Measurements from ENCODE around the gene CRTC3. TPM values are rescaled to one million over a fixed set of nuclear protein-coding genes. Genes with fewer than 3 reads are reported as not detected.
A peak's percentile ranks its signal among the peaks of the same experiment; 100 is the strongest.
"Not testable (repeated sequence)": the region's sequence is repeated elsewhere in the genome, so short reads cannot be mapped to it uniquely, and the experiment has no call there.

CRTC3 gene
- total RNA-seq, 1 experiment from 2014 or later, result 10.3 TPM

DNA sequence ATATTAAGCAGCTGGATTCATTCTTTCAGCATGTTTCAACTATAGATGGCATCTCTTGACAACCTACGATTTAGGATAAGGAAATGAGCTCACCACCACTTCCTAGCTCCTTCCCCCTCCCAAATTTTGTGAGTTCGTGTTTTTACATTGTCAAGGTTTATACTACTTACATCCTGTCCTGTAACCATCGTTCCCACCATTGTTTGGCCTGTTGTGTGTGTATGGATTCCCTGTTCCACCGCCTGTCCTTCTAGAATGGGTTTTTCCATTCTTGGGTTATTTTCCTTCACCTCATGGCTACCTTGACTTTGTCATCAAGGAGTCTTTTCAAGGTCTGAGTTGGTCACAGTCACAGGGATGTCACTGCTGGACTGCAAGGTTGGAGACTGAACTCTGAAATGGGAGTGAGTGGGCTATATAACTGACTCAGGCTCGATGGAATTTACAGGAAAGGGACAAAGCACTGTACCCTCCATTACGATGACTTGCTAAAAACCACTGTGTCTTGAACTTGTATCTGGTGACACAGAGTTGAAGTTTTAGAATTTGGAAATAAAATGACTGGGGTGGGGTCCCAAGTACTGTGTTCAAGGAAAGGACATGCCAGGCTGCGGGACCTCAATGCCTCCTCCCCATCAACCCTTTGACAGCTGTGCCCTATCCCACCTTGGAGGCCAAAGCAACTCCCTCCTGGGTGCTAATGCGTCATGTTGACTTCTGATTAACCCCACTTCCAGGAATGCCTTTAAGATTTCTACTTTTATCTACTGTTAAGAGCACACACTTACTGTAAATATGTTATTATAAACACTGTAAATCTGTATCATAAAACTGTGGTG lies 120.6 kb downstream of the CRTC3 start:
- DNase-seq (ENCODE audit: low spot score), result peak; percentile 51

DNA sequence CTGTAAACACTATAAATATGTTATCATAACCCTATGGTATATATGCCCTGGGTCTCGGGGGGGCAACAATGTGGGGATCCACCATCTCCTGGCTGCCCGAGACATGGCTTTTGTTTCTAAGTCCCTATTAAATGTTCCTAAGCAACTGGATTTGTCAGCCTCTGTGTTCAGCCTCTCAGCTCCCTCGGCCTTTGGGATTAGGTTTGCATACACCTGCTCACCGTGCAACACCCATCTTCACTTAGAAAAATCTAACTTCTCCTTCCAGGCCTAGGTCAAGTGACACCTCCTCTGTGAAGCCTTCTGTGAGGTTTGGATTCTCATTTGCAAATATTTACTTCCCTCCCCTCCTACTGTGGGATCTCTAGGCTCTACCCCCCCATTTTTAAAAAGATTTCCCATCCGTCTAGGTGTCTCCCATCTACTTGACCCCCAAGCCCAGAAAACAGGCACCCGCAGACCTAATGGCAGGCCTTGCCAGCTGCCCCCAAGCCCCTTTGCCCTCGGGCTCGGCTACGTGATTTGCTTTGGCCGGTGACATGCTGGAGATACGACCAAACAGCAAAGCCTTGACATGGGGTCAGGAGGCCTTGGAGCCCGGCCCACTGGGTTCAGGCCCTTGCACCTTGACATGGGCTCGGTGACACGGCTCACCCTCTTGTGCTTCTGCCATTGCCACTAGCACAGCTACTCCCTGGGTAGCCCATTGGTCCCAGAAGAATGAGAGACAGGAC lies 121.4 kb downstream of the CRTC3 start:
- no peak for DNase-seq (ENCODE audit: low spot score)

DNA sequence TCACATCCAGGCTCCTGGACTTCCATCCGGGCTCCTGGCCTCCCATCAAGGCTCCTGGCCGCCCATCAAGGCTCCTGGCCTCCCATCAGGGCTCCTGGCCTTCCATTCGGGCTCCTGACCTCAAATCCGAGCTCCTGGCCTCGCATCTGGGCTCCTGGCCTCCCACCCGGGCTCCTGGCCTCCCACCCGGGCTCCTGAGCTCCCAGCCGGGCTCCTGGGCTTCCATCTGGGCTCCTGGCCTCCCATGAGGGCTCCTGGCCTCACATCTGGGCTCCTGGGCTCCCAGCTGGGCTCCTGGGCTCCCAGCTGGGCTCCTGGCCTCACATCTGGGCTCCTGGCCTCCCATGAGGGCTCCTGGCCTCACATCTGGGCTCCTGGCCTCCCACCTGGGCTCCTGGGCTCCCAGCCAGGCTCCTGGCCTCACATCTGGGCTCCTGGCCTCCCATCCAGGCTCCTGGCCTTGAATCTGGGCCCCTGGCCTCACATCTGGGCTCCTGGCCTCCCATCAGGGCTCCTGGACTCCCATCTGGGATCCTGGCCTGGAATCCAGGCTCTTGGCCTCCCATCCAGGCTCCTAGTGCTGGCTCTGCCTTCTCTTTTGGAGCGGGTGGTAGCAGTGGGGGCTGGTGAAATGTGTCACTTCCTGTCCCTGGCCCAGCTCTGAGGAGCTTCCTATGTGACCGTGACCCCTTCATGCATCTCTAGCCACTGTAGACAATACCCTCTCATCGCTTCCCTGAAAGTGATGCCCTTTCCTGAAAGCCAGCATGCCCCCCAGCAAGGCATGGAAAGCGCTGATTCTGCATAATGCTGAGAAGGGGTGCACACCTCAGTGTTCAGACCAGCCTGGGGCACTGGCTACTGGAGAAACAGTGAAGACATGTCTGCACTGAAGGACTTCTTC lies 124.8 kb downstream of the CRTC3 start:
- DNase-seq (ENCODE audit: low spot score), result peak; percentile 41

DNA sequence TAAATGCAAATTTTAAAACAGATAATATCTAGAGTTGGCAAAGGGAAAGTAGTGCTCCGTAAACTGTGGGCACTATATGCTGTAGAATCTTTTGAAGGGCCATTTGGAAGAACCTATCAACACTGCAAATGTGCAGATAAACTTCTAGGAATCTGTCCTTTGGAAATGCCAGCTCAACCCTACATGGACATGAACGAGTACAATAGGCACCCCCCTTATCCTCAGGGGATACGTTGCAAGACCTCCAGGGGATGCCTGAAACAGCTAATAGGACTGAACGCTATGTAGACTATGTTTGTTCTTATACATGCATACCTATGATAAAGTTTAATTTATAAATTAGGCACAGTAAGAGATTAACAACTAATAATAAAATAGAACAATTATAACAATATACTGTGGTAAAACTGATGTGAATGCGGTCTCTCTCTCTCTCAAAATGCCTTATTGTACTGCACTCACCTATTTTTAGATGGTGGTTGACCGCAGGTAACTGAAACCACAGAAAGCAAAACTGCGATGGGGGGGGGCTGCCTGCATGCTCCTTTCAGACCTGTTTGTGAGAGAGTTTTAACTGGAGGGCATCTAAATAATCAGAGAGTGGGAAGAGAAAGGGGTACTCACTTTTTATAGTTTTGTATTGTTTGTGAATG lies 127.9 kb downstream of the CRTC3 start:
- DNase-seq (ENCODE audit: low spot score), result not testable (repeated sequence)

DNA sequence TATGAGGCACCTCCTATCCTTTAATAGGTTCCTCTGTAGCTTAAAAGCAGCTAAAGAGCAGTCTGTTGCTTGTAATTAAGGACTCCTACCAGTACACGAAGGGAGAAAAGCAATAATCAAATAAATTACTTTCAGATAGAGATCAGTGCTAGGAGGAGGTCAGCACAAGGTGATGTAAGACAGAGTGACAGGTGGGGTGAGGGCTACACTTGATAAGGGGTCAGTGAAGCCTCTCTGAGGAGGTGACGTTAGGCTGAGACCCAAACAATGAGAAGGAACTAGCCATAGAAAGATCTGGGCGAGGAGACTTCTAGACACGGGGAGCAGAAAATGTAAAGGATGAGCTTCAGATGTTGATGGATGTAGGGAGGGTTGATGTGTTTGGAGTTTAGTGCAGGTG lies 129.8 kb downstream of the CRTC3 start:
- DNase-seq (ENCODE audit: low spot score), result no peak

DNA sequence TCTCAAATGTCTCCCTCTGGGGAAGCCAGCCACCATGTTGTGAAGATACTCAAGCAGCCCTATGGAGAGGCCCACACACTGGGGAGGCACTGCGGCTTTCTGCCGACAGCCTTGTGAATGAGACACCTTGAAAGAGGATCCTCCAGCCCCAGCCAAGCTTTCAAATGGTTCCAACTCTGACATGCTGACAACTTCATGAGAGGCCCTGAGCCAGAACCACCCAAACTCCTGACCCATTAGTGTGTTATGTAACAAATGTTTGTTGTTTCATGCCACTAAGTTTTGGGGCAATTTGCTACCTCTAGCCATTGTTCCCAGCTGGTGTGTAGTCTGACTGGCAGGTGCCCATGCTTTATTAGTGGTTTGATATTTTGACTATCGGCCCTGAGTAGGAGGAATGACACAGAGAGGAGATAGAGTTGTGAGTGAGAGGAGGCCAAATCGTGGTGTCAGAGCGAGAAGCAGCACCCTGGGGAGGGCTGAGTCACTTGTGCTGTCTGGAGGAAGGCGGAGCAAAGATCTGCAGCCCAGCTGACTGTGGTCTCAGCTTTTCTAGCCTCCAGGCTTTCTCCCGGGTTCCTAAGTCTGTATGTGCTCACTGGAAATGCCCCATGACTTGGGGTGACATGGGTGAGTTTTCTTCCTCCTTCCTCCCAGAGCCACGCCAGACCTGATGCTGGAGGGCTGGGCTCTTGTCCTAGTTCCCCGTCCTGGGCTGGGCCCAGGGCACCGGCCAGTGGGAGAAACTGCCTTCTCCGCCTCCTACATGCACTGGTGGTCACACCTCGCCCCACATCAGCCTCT lies 130.7 kb downstream of the CRTC3 start:
- peak; percentile 90 for DNase-seq (ENCODE audit: low spot score)

DNA sequence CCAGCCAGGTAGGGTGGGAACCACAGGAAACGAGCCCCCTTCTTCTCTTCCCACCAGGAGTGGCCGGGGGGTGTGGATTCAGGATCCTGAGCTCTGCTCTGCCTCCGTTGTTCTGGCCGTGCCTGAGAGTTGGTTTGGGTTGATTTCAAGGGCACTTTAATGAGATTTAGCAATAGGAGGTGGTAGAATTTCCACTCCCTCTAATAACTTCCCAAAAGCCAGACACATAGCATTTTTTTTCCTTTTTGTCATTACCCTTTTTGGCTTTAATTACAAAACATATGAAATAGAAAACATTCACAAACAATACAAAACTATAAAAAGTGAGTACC lies 131.2 kb downstream of the CRTC3 start:
- DNase-seq (ENCODE audit: low spot score), result not testable (repeated sequence)

DNA sequence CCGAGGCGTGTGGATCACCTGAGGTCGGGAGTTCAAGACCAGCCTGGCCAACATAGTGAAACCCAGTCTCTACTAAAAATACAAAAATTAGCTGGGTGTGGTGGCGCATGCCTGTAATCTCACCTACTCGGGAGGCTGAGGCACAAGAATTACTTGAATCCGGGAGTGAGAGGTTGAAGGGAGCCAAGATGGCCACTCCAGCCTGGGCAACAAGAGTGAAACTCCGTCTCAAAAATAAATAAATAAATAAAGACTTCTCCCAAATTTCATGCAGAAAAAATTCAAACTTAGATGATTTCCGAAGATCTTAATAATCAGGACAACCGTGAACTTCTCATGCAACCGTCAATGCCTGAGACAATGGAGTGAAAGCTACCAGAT lies 134.3 kb downstream of the CRTC3 start:
- DNase-seq (ENCODE audit: low spot score), result not testable (repeated sequence)

DNA sequence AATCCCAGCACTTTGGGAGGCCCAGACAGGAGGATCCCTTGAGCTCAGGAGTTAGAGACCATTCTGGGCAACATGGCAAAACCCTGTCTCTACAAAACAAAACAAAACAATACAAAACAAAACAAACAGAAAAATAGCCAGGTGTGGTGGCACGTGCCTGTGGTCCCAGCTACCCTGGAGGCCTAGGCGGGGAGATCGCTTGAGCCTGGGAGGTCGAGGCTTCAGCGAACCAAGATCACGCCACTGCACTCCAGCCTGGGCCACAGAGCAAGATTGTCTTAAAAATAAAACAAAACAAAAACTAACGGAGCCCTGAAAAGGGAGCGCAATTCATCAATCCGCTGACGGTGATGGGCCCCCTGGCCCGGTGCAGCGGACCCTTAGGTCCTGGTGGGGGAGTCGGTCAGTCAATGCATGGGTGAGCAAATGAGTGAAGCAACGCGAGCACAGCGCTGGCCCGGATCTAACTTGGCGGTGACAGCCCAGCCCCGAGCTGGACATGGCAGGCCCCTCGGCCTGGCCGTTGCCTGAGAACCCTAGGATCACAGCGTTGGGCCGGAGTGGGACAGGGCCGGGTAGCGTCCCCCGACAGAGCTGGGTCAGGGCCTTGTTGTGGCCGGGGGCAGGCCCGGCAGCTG lies 135.0 kb downstream of the CRTC3 start:
- no peak for DNase-seq (ENCODE audit: low spot score)

DNA sequence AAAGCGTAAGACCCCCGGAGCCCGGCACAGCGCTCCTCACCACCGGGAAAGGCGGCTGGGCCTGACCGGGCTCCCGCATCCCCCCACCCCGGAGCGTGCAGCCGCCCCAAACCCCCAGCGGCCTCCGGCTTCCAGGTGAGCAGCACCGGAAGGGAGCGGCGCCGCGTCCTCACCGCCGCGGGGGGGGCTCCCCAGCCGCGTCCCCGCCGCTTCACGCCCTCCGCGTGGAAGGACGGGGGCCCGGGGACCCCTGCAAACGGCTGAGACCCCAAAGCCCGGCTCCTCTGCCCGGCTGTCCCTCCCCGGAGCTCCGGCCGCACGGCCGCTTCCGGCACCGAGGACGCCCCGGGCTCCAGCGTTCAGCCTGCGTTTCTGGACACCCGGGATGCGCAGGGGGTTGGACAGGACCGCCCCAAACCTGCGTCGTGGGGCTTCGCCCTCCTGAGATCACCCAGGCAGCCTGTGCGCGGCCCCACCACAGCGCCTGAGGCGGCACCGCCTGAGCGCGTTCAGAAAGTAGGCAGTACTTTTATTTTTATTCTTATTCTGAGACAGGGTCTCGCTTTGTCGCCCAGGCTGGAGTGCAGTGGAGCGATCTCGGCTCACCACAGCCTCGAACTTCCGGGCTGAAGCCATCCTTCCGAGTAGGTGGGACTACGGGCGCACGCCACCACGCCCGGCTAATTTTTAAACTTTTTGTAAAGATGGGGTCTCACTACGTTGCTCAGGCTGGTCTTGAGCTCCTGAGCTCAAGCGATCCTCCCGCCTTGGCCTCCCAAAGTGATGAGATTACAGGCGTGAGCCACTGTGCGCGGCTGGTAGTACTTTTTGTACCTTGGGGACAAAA lies 135.8 kb downstream of the CRTC3 start:
- no peak for DNase-seq (ENCODE audit: low spot score)

DNA sequence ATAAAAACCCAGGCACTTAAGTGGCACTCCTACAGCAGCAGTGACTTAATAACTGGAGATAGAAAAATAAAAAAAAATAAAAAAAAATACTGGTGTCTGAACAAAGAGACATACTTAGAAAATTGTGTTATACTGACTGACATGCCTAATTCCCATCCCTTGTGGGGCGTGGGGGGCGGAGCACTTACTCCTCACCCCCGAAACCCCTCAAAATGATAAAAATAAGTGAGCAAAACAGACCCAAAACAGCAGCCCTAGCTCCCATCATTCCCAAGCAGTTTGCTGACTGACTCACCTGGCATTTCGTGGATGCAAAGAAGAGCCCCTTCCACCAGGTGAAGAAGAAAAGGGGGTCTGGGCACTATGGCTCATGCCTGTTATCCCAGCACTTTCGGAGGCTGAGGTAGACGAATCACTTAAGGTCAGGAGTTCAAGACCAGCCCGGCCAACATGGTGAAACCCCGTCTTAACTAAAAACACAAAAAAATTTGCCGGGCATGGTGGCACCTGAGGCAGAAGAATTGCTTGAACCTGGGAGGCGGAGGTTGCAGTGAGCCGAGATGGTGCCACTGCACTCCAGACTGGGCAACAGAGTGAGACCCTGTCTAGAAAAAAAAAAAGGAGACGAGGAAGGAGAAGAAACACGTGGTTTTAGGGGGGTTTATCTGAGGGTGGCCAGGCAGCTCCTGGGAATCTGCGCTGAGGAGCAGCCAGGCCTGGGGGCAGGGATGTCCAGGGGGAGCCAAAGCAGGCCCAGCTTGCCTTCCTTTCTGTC lies 136.6 kb downstream of the CRTC3 start:
- DNase-seq (ENCODE audit: low spot score), result no peak

DNA sequence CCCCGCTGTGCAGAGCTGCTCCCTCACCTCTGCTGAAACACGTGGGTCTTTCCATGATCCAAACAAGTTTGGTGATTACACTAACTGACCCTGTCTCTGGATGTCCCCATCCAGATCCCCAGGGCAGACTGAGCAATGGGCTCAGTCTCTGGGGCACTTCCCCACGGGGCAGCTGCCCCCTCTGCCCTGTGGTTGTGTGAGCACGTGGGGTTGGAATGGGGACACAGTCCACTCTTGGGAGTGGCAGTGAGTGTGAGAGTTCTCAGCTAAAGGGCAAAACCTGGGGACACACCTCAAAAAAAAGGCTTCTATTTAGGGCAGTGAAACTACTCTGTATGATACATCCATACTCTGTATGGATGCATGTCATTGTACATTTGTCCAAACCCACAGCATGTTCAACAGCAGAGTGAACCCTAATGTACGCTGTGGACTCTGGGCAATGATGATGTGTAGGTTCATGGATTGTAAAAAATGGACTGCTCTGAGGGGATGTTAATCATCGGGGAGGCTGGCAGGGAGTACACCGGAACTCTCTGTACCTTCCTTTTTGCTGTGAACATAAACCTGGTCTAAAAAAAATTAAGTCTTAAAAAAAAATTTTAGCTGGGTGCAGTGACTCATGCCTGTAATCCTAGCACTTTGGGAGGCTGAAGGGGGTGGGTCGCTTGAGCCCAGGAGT lies 137.5 kb downstream of the CRTC3 start:
- DNase-seq (ENCODE audit: low spot score), result no peak

DNA sequence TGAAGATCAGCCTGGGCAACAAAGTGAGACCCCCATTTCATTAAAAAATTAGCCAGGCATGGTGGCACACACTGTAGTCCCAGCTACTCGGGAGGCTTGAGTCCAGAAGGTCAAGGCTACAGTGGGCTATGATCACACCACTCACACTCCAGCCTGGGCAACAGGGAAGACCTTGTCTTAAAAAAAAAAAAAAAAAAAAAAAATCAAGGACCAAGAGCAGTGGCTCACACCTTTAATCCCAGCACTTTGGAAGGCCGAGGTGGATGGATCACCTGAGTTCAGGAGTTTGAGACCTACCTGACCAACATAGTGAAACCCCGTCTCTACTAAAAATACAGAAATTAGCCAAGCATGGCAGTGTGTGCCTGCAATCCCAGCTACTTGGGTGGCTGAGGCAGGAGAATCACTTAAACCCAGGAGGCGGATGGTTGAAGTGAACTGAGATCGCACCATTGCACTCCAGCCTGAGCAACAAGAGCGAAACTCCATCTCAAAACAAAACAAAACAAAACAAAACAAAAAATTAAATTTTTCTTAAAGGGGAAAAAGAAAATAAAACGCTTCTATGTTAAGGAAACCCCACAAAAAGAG lies 138.1 kb downstream of the CRTC3 start:
- not testable (repeated sequence) for DNase-seq (ENCODE audit: low spot score)

DNA sequence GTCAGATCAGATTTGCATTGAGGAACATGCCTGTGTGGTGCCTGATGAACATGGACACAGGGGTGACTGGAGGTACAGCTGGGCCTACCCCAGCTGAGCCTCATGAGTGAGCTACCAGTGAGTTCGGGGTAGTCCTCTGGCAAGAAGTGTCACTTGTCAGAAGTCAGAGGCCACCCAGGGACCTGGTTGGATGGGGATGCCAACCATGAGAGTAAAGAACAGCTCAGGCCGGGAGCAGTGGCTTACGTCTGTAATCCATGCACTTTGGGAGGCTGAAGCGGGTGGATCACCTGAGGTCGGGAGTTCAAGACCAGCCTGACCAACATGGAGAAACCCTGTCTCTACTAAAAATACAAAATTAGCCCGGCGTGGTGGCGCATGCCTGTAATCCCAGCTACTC lies 140.9 kb downstream of the CRTC3 start:
- not testable (repeated sequence) for DNase-seq (ENCODE audit: low spot score)

DNA sequence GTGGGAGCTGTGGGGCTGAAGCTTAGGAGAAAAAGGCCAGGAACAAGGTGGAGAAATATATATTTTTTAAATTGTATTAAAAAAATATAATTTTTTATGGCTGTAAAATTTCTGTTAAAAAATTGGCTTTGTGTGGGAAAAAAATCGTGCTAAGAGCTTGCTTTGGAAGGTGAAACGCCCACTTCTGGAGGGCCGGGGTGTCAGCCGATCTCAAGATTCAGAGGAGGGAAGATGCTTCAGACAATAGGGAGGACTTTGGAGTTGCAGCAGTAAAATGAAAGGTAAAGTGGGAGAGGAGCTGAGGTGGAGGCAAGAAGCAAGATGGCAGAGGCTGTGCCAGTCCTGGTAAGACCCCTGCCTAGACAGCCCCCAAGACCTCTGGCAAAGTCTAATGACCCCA lies 141.5 kb downstream of the CRTC3 start:
- no peak for DNase-seq (ENCODE audit: low spot score)

DNA sequence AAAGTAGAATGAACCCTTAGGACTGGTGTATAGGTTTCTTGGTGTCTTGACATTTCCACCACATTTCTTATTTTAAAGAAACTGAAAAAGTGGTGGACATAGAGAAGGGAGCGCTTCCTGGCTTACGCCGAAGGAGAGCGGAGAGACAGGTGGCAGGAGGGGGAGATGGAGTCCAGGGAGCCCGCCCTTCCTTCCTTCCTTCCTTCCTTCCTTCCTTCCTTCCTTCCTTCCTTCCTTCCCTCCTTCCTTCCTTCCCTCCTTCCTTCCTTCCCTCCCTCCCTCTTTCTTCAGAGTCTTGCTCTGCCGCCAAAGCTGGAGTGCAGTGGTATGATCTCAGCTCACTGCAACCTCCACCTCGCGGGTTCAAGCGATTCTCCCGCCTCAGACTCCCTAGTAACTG lies 143.6 kb downstream of the CRTC3 start:
- not testable (repeated sequence) for DNase-seq (ENCODE audit: low spot score)

DNA sequence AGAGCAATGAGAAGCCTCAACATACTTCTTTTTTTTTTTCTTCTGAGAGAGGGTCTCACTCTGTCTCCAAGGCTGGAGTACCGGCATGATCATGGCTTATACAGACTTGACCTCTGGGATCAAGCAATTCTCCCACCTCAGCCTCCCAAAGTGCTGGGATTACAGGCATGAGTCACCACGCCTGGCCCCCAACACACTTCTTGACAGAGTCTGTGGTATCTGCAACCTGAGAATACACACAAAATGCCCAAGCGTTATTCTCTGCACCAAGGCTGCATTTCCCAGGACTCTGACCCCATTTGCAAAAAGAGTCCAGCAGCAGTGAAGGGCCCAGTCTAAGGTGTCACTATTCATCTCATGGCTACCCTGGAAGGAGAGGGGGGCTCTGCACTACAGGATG lies 144.8 kb downstream of the CRTC3 start:
- DNase-seq (ENCODE audit: low spot score), result no peak

DNA sequence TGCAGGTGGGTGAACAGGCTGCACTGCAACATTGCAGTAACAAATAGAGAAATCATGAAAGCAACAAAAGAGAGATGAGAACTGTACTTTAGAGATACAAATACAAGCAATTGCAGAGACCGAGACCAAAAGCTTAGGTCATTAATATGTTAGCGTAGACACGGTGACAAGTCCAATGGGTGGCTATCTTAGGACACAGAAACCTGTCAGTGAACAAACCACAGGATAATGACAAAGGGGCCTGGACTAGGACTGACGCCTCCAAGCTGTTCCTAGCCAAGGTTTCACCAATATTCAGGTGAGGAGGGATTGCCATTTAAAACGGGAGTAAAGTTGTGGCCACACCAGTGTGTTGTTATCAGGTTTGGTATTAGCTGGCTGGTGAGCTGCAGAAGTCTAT lies 145.7 kb downstream of the CRTC3 start:
- DNase-seq (ENCODE audit: low spot score), result no peak

Data from A172 (cell line).